ENCODE measurements around the gene SLC22A17.

SLC22A17 gene

DNA sequence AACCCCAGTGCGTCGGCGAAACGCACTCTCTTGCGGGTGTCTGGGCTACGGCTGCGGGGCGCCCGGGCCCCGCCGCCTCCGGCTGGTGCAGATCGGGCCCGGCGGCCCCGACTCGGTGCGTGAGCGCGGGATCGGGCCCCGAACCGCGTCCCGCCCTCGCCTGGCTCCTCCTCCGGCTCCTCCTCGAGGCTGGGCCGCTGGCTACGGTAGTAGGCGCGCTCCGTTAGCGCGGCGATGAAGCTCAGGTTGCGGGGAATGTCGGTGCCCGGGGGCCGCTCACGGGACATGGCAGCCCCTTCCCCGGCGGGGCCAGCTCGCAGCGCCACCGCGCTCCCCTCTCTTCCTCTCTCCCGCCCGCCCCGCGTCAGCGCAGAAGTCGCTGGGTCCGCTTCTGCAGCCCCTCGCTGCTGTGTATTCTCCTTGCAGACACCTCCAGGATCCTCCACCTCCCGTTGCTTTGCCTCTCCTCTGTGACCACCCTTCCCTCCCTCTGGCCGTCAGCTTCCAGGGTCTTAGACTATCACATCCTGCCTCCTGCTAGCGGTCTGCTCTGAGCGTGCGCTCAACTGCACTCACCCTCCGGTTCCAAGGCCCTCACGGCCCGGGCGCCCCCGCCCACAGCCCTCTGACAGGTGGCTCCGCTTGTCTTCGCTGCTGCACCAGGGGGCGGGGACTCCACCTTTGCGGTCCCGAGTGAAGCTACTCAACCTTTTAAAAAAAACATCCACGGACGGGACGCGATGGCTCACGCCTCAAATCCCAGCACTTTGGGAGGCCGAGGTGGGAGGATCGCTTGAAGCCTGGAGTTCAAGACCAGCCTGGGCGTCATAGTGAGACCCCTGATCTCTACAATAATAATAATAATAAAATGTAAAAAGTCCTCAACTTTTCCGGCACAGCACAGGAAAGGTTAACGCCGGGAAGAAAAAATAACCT lies 50.1 kb downstream of the SLC22A17 start, which contains the start of gene PPP1R3E:
PPP1R3E (minus strand) TSS at position 570 of the 936 bp plus-strand sequence; CDS start at position 287, 283 bp downstream.
- DNase-seq, result peak; percentile 62

DNA sequence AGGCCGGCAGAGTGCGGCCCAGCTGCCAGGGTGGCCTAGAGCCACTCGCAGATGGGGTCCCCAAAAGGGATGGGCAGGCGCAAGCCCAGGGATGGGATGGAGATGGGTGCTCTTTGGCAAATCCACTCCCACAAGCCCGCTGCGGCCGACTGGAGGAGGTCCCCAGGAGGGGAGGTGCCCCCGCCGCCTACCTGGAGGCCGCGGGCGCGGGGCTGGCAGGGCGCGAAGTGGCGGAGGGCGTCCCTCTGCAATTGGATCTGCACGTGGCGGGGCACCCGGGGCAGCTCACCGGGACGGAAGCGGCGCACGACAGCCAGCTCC lies 50.8 kb downstream of the SLC22A17 start:
- peak; percentile 67 for DNase-seq

DNA sequence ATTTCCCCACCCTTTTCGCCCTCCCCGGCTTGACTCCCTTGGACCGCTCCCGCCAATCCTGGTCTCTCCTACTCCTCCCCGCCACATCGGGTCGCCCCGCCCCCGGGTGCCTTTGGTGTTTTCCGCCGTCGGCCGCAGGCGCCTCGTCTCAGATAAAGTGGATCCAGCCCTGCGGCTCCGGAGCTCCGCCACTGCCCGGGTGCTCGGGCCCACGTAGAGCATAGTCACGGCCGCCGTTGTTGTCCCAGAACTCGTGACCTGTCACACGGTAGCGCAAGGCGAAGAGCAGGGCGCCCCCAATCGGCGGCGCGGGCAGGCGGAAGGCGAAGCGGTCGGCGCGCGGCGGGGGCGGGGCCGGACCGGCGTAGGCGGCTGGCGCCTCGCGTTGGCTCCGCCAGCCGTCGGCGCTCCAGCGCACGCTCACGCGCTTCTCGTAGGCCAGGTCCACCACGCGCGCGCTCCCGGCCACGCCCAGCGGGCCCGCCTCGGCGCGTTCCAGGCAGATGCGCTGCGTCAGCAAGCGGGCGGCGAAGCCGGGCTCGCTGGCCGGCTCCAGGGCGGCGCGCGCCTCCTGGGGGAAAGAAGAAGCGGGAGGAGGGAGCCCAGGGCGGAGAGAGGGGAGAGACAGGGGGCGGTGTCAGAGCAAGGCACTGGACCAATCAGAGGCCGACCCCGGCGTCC lies 51.3 kb downstream of the SLC22A17 start:
- peak; percentile 97 for DNase-seq

DNA sequence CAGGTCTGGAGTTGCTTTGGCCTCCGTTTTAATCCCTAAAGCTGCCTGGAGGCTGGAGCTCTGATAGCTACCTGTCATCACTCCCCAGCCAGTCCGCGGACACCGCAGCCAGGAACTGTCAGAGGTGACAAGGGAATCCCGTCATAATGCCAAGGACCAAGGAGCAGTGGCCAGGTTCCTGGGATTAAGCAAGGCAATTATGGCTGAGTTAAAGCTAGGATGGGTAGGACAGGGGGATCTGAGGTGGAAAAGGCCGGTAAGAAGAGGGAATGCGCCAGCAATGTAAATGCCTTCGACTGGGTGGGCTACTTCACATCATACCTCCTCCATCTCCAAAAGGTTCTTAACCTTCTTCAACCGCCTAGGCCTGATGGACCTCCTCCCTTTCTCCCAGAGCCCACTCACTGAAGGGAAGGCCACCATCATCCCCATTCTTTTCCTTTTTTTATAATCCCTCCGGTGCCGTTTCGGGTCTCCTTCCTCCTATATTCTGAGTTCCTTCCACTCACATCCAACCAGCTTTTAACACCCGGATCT lies 51.9 kb downstream of the SLC22A17 start:
- no peak for DNase-seq

DNA sequence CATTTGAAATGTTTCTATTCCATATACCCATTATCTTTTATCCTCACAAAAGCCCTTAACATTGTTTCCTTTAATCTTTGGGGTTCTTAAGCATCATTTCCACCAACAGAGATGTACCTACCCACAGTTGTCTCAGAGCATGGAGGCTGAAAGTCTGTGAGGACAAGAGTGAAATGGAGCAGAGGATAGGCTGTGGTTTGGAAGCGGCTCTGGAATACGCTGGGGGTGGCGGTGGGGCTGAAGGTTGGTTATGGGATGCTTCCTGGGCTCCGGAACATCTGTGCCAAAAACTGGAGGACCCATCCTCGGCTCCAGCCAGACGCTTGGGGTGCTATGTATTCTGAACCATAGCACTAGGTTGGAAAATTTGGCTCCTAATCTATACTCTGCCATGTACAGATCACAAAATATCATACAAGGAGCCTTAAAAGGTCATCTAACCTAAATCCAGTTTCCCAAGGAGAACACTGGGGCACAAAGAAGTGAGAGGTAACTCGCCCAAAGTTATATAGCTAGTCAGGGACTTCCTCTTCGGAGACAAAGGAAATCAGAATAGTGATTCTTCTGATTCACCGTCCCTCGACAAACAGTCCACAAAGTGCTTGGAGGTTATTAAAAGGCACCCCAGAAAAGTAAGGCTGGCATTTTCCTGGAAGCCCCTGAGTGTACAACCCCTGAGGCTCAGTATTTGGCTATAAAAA lies 52.6 kb downstream of the SLC22A17 start:
- no peak for DNase-seq

DNA sequence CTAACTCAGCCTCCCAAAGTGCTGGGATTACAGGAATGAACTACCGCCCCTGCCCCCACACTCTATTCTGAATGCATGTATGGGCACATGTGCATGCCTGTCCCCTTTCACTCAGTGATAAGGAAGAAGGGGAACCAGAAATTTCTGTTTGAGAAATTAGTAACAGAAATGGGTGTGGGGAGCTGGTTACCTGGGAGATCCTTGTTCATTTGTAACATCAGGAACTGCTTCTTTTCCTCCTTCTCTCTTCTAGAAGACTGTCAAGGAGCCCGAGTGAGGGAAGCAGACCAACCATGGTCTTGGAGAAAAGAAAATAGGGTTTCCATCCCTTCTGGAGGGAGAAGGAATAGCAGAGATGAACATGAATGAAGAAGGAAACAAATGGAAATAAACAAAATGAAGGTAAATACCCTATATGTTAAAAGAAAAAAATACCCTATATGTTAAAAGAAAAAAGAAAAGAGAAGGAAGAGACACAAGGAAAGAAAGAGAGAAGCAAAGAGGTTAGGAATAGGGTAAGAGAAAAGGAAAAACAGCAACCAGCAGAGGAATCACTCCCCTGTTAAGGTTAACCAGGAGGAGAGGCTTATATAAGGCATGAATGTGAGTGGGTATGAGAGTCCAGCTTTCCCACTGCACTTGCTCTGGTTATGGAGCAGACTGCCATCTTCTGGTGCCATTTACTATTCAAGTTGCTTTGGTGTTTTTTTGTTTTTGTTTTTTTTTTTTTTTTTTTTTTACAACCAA lies 53.3 kb downstream of the SLC22A17 start:
- DNase-seq, result no peak

DNA sequence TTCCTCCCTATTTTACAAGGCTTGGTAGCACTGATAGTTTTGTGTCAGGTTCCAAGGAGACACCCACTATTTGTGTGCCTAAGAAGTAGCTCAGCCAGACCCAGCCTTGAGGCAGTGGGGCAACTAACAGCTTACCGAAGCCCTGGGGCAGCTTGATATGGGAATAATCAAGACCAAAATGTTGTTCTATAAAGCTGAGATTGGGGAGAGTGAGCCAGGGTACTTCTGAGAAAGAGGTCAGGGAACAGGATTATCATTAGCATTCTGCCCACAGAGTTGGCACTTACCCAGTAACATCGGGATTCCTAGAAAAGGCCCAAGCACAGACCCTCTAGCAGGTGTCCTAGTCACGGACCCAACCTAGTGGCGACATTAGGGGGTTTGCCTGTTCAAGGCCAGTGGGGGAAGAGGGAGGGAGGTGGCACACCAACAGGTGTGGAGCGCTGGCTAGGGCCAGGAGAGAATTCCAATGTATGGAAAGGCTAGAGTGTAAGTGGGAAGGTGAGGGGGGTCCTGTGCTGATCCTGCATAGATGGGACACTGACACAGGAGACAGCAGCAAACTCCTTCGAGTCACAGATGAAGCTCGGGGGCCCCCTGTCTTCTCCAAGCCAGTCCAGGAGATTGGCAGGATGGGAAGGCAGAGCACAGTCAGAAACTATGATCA lies 54.9 kb downstream of the SLC22A17 start:
- DNase-seq, result no peak

DNA sequence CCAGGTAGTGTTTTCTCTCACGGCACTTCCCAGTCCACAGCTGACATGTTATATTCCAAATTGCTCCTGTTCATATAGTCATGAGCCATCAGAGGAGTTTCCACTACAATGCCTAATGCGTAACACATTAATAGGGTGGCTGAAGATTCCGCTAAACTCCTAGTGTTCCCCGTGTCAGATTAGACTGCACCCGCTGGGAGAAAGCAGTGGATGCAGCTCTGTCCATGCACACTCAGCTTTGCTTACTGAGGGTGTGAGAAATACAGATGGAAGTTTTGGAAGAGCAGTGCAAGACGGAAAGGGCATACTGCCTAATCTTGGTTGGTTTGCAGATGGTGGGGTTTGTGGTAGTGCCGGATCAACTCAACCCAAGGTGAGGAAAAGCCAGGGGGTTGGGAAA lies 55.6 kb downstream of the SLC22A17 start:
- no peak for DNase-seq

All from activated gamma-delta T cell (primary cell).